Hepatocyte (in vitro differentiated cells): Measurements from ENCODE around the gene CLEC16A.

Experiments used
- CTCF ChIP-seq: fragments of 200-600 bp; sonication (generic); IDR thresholded peaks from 2 replicates; pipeline ENCODE4 v1.5.1; 2016; ENCODE audit warnings: antibody characterized with exemption, mild to moderate bottlenecking; ENCODE audit not compliant: poor library complexity
- EZH2 ChIP-seq: fragments of 200-600 bp; sonication (generic); IDR thresholded peaks from 2 replicates; pipeline ENCODE4 v1.6.1; 2016; ENCODE audit warnings: antibody characterized with exemption, mild to moderate bottlenecking, borderline replicate concordance
- EZH2phosphoT487 ChIP-seq: fragments of 200-600 bp; sonication (generic); IDR thresholded peaks from one replicate; pipeline ENCODE4 v1.6.1; 2018; ENCODE audit warnings: antibody characterized with exemption, mild to moderate bottlenecking, low read depth, moderate library complexity; ENCODE audit not compliant: unreplicated experiment, severe bottlenecking

GRCh38 chr16:11170696-11171447, 226.5 kb downstream of the CLEC16A start:
- TF ChIP-seq EZH2phosphoT487 (no peak), CTCF (no peak), EZH2 (no peak)
